Astrocyte (in vitro differentiated cells and primary cell): Measurements from ENCODE around the gene MED27. TPM values are rescaled to one million over a fixed set of nuclear protein-coding genes. Genes with fewer than 3 reads are reported as not detected.
"Not testable (repeated sequence)": the region's sequence is repeated elsewhere in the genome, so short reads cannot be mapped to it uniquely, and the experiment has no call there.

Experiments
- DNase-seq: peaks from one replicate; pipeline ENCODE4 v3.0.0-alpha.2; 2010; ENCODE audit warnings: low read depth
- FAIRE-seq: peaks from 2 replicates; lab custom pipeline; 2011; peaks lifted over from hg19 to GRCh38; lab: Jason Lieb, UNC
- H2AFZ ChIP-seq: 2 replicates; pipeline ENCODE4 v1.6.0; 2012; ENCODE audit warnings: low read depth, low read length, inconsistent platforms
- H3K27ac ChIP-seq: 2 replicates; pipeline ENCODE4 v1.5.1; 2011; ENCODE audit warnings: low read depth, low read length, inconsistent platforms
- H3K27me3 ChIP-seq: 2 replicates; pipeline ENCODE4 v1.6.0; 2011; ENCODE audit warnings: low read length, inconsistent platforms; ENCODE audit not compliant: insufficient read depth
- H3K36me3 ChIP-seq: 2 replicates; pipeline ENCODE4 v1.5.1; 2011; ENCODE audit warnings: low read length, inconsistent platforms; ENCODE audit not compliant: insufficient read depth
- H3K4me1 ChIP-seq: 2 replicates; pipeline ENCODE4 v1.5.1; 2011; ENCODE audit warnings: low read length, inconsistent platforms; ENCODE audit not compliant: insufficient read depth
- H3K4me2 ChIP-seq: 2 replicates; pipeline ENCODE4 v1.6.0; 2012; ENCODE audit warnings: low read length, inconsistent platforms
- H3K4me3 ChIP-seq: 2 replicates; pipeline ENCODE4 v1.5.1; 2011; ENCODE audit warnings: low read depth, mild to moderate bottlenecking, low read length, inconsistent platforms; ENCODE audit not compliant: insufficient read depth
- H3K79me2 ChIP-seq: 2 replicates; pipeline ENCODE4 v1.6.0; 2012; ENCODE audit warnings: mild to moderate bottlenecking, low read length, inconsistent platforms; ENCODE audit not compliant: insufficient read depth
- H3K9ac ChIP-seq: 2 replicates; pipeline ENCODE4 v1.6.0; 2012; ENCODE audit warnings: mild to moderate bottlenecking, low read length, inconsistent platforms
- H3K9me3 ChIP-seq: 2 replicates; pipeline ENCODE4 v1.5.1; 2012; ENCODE audit warnings: low read depth, mild to moderate bottlenecking, low read length, inconsistent platforms; ENCODE audit not compliant: insufficient read depth
- H4K20me1 ChIP-seq: 2 replicates; pipeline ENCODE4 v1.6.0; 2012; ENCODE audit warnings: low read length, inconsistent platforms; ENCODE audit not compliant: insufficient read depth
- H3K27ac Mint-ChIP-seq: one replicate; pipeline ENCODE4 v1.8.0; 2021; ENCODE audit warnings: mild to moderate bottlenecking, mixed read lengths; ENCODE audit not compliant: unreplicated experiment
- H3K27me3 Mint-ChIP-seq: one replicate; pipeline ENCODE4 v1.8.0; 2021; ENCODE audit warnings: low read depth, mixed read lengths; ENCODE audit not compliant: unreplicated experiment
- H3K36me3 Mint-ChIP-seq: one replicate; pipeline ENCODE4 v1.8.0; 2021; ENCODE audit warnings: low read depth, mixed read lengths; ENCODE audit not compliant: unreplicated experiment
- H3K4me1 Mint-ChIP-seq: one replicate; pipeline ENCODE4 v1.8.0; 2021; ENCODE audit warnings: low read depth, mixed read lengths; ENCODE audit not compliant: unreplicated experiment
- H3K4me3 Mint-ChIP-seq: one replicate; pipeline ENCODE4 v1.8.0; 2021; ENCODE audit warnings: mild to moderate bottlenecking, moderate library complexity, mixed read lengths; ENCODE audit not compliant: unreplicated experiment
- H3K9me3 Mint-ChIP-seq: one replicate; pipeline ENCODE4 v1.8.0; 2021; ENCODE audit warnings: mild to moderate bottlenecking, mixed read lengths; ENCODE audit not compliant: unreplicated experiment
- EZH2 ChIP-seq: IDR thresholded peaks from 2 replicates; pipeline ENCODE4 v1.6.1; 2012; ENCODE audit warnings: mild to moderate bottlenecking, low read length, inconsistent platforms; ENCODE audit not compliant: insufficient read depth
- total RNA-seq: library from RNA; stranded (reverse); gene quantifications from 2 replicates; pipeline ENCODE4 v1.2.1, GENCODE V29; 2021
- TF ChIP-seq, protein P1 (sequence below): IDR thresholded peaks from 2 replicates; pipeline ENCODE4 v1.5.1; 2011; ENCODE audit warnings: low read depth, mild to moderate bottlenecking, inconsistent platforms, low read length, moderate library complexity; ENCODE audit not compliant: insufficient read depth

The MED27 gene
- total RNA-seq, 1 donor from 2014 or later, result 26.9 TPM

DNA sequence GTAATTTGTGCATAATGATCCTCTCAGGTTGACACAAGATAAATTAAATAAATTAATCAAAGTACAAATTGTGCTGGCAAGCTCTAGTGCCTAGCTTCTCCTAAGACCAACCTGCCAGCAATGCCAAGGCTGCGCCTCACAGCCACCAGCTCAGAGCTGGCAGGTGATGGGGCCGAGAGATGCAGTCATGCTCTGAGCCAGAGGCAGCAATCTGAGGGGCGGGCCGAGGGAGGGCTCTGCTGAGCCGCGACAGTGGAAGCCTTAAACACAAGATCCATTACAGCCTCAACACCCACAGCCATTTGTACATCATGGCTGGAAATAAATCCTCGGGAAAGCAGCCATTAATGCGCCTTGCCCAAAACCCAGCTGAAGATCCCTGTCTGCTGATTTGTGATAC is 20.3 kb downstream of the MED27 start:
- H3K4me1 Mint-ChIP-seq, result no peaks in the 10 kb centered on the region
- H3K4me1 ChIP-seq, result no peaks in the 10 kb centered on the region
- H3K36me3 ChIP-seq, result no peaks in the 10 kb centered on the region
- H3K9me3 Mint-ChIP-seq, result peaks cover 2% of the 10 kb centered on the region
- FAIRE-seq, result no peak
- H4K20me1 ChIP-seq, result peaks cover 94% of the 10 kb centered on the region
- DNase-seq, result no peak
- no peak for TF ChIP-seq EZH2
- TF ChIP-seq, protein P1, sequence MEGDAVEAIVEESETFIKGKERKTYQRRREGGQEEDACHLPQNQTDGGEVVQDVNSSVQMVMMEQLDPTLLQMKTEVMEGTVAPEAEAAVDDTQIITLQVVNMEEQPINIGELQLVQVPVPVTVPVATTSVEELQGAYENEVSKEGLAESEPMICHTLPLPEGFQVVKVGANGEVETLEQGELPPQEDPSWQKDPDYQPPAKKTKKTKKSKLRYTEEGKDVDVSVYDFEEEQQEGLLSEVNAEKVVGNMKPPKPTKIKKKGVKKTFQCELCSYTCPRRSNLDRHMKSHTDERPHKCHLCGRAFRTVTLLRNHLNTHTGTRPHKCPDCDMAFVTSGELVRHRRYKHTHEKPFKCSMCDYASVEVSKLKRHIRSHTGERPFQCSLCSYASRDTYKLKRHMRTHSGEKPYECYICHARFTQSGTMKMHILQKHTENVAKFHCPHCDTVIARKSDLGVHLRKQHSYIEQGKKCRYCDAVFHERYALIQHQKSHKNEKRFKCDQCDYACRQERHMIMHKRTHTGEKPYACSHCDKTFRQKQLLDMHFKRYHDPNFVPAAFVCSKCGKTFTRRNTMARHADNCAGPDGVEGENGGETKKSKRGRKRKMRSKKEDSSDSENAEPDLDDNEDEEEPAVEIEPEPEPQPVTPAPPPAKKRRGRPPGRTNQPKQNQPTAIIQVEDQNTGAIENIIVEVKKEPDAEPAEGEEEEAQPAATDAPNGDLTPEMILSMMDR, result no peak
- H3K4me3 Mint-ChIP-seq, result no peak overlapping the region
- no peak overlapping the region for H3K4me2 ChIP-seq
- no peaks in the 10 kb centered on the region for H3K27me3 ChIP-seq
- H3K27ac Mint-ChIP-seq, result no peak overlapping the region
- H2AFZ ChIP-seq, result no peak overlapping the region
- peaks cover 4% of the 10 kb centered on the region for H3K9me3 ChIP-seq
- peaks cover 97% of the 10 kb centered on the region for H3K79me2 ChIP-seq
- H3K36me3 Mint-ChIP-seq, result peaks cover 19% of the 10 kb centered on the region
- no peak overlapping the region for H3K4me3 ChIP-seq
- H3K27ac ChIP-seq, result no peak overlapping the region
- H3K27me3 Mint-ChIP-seq, result no peaks in the 10 kb centered on the region
- no peak overlapping the region for H3K9ac ChIP-seq

DNA sequence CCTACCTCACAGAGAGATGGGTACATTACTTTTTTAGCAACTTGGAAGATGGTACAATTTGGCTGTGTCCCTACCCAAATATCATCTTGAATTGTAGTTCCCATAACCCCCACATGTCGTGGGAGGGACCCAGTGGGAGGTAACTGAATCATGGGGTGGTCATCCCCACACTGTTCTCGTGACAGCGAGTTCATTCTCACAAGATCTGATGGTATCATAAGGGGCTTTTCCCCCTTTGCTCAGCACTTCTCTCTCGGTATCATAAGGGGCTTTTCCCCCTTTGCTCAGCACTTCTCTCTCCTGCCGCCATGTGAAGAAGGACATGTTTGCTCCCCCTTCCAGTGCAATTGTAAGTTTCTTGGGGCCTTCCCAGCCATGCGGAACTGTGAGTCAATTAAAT is 21.4 kb downstream of the MED27 start:
- not testable (repeated sequence) for H3K4me3 Mint-ChIP-seq, H3K4me2 ChIP-seq, H3K9me3 Mint-ChIP-seq, H3K27me3 Mint-ChIP-seq, DNase-seq, H3K9me3 ChIP-seq, H3K4me1 ChIP-seq, H2AFZ ChIP-seq, H3K4me3 ChIP-seq, H3K9ac ChIP-seq, H3K4me1 Mint-ChIP-seq, H3K27me3 ChIP-seq, H3K27ac Mint-ChIP-seq, H3K36me3 ChIP-seq, FAIRE-seq, H3K27ac ChIP-seq
- Histone ChIP-seq H4K20me1 (peaks cover 92% of the 10 kb centered on the region), H3K79me2 (peaks cover 93% of the 10 kb centered on the region)
- H3K36me3 Mint-ChIP-seq, result peaks cover 18% of the 10 kb centered on the region

DNA sequence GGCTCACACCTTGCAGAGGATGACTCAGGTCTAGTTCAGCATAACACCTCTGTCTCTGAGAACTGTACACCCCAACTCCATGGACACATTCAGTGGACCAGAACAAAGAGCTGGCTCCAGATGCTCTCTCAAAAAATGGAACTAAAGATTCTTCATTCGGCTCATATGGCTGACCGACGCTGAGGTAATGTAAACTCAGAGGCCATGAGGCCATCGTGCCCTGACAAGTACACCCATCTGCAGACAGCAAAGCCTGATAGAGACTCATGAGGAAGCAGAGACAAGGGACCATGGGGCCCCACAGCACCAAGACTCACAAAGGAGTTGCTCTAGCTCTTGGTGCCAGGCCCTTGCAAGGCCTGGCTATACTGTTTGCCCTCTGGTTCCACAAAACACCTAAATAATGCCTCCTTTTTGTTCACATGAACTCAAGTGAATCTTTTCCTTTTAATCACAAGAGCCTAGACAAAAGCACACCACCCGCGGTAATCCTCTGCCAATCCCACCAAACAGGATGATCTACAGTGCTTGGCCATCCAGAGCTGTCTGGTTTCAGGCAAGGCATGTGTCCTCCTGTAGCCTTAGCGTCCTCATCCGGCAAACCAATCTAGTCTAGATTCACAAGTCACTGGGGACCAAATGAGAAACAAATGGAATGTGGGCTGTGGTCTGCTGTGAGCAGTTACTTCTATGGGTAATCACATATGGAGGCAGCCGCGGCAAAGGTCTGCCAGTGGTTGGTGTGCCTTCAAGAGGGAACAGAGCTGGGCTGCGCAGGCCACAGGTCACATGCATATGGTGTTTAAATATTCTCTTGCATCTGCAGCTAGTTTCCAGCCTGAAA is 22.7 kb downstream of the MED27 start:
- no peaks in the 10 kb centered on the region for H3K36me3 ChIP-seq
- no peak overlapping the region for H3K4me2 ChIP-seq
- H3K9me3 ChIP-seq, result peaks cover 4% of the 10 kb centered on the region
- Mint-ChIP-seq H3K27ac (no peak overlapping the region), H3K9me3 (peaks cover 2% of the 10 kb centered on the region), H3K4me1 (no peaks in the 10 kb centered on the region), H3K4me3 (no peak overlapping the region), H3K36me3 (peaks cover 12% of the 10 kb centered on the region), H3K27me3 (no peaks in the 10 kb centered on the region)
- H2AFZ ChIP-seq, result no peak overlapping the region
- H3K27me3 ChIP-seq, result no peaks in the 10 kb centered on the region
- TF ChIP-seq EZH2, result no peak
- TF ChIP-seq, protein P1, result no peak
- FAIRE-seq (no peak), DNase-seq (no peak)
- H3K79me2 ChIP-seq, result peaks cover 89% of the 10 kb centered on the region
- H3K9ac ChIP-seq, result no peak overlapping the region
- H3K27ac ChIP-seq, result no peak overlapping the region
- peaks cover 88% of the 10 kb centered on the region for H4K20me1 ChIP-seq
- no peak overlapping the region for H3K4me3 ChIP-seq
- no peaks in the 10 kb centered on the region for H3K4me1 ChIP-seq
